Measurements from ENCODE around the gene DDX20. TPM values are rescaled to one million over a fixed set of nuclear protein-coding genes. Genes with fewer than 3 reads are reported as not detected.

DDX20 gene
- total RNA-seq, 1 experiment from 2014 or later = 22.2 TPM

DNA sequence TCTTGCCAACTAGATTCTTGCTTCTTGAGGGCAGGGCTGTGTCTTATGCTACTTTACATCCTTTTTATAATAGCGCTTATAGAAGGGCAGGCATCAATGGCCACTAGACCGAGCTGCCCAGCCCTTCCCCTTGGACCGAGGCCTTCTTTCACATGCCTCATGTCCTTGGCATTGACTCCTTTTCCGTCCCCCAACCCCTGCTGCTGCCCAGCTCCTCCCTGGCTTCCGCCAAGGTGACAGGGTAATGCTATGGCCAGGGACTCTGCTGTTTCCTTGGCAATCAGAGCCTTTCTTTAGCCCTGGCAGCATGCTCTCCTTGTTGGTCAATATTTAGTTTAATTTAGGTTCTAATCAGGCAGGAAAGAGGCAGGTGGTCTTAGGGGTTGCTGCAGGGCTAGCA, 48.2 kb downstream of the DDX20 start:
- Histone ChIP-seq H3K27me3 (ENCODE audit: low read length) (peaks cover 91% of the 10 kb centered on the region), H2AFZ (ENCODE audit: low read length) (no peak overlapping the region), H3K36me3 (ENCODE audit: low read depth, low read length) (no peaks in the 10 kb centered on the region), H3K9ac (ENCODE audit: low read length) (no peak overlapping the region), H3K79me2 (ENCODE audit: low read length) (no peaks in the 10 kb centered on the region), H3K4me3 (ENCODE audit: low read length) (no peak overlapping the region), H3F3A (ENCODE audit: low read length, unreplicated experiment) (no peaks in the 10 kb centered on the region), H3K4me2 (ENCODE audit: low read length) (no peak overlapping the region), H3K9me2 (replicated peaks; ENCODE audit: low read length) (no peaks in the 10 kb centered on the region), H3K27ac (ENCODE audit: low read length) (no peak overlapping the region), H3K4me1 (ENCODE audit: insufficient read depth, low read length) (no peaks in the 10 kb centered on the region), H4K20me1 (ENCODE audit: low read length) (no peaks in the 10 kb centered on the region), H3K9me3 (ENCODE audit: low read length) (no peaks in the 10 kb centered on the region)
- ChIA-PET POLR2A (ENCODE audit: unreplicated experiment) (no interaction called here), CTCF (no interaction called here)
- intact Hi-C loops (cut with micrococcal nuclease) = no loop called here
- DNase-seq (no peak), ATAC-seq (no peak)
- TF ChIP-seq, protein P1, sequence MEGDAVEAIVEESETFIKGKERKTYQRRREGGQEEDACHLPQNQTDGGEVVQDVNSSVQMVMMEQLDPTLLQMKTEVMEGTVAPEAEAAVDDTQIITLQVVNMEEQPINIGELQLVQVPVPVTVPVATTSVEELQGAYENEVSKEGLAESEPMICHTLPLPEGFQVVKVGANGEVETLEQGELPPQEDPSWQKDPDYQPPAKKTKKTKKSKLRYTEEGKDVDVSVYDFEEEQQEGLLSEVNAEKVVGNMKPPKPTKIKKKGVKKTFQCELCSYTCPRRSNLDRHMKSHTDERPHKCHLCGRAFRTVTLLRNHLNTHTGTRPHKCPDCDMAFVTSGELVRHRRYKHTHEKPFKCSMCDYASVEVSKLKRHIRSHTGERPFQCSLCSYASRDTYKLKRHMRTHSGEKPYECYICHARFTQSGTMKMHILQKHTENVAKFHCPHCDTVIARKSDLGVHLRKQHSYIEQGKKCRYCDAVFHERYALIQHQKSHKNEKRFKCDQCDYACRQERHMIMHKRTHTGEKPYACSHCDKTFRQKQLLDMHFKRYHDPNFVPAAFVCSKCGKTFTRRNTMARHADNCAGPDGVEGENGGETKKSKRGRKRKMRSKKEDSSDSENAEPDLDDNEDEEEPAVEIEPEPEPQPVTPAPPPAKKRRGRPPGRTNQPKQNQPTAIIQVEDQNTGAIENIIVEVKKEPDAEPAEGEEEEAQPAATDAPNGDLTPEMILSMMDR (conservative IDR thresholded peaks at IDR 0.05; ENCODE audit: low read depth, low read length) = no peak
- no peak for TF ChIP-seq EZH2 (IDR thresholded peaks at IDR 0.05; ENCODE audit: low read length, unreplicated experiment)
- no peak for TF ChIP-seq EZH2phosphoT487 (IDR thresholded peaks at IDR 0.05; ENCODE audit: borderline replicate concordance, low read length)
- BruUV-seq (replicated peaks) = no TSS peak

DNA sequence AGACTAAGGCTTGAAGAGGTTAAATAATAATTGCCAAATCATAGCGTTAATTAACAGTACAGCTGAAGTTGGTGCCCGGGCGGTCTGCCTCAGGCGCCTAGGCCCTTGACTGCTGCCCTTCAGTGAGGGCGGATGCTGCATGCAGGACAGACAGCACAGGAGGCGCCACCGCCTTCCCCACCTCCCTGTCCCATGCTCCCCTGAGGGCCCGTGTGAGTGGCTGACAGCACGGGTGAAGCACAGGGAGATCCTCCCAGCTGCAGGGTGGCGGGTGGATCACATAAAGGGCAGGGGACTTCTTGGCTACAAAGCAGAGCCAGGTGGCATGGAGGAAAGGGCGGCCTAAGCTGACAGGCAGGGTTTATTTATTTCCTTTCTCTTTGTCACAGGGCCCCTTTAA, 49.1 kb downstream of the DDX20 start:
- intact Hi-C loops (cut with micrococcal nuclease) = no loop called here
- ATAC-seq = no peak
- CTCF ChIA-PET = no interaction called here

DNA sequence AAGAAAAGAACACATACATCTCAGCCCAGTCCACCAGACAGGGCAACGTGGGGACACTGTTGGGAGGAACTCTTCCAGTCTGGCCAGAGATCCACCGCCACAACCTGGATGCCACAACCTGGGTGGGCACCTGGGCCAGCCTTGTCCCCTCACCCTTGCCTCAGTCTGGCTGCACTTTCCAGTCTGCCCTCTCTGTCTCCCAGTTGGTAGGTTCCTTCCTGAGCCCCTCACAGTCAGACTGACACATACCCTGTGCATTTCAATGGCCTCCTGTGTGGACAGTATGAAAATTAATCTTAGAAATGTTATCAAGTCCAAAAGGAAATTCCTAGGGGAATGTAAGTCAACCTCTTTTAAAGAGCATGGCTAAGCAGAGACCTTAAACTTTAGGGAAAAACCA, 49.5 kb downstream of the DDX20 start:
- ATAC-seq (no peak), DNase-seq (no peak)
- H3K36me3 ChIP-seq (ENCODE audit: low read depth, low read length) = no peaks in the 10 kb centered on the region
- H3K9me2 ChIP-seq (replicated peaks; ENCODE audit: low read length) = no peaks in the 10 kb centered on the region
- no peak overlapping the region for H3K9ac ChIP-seq (ENCODE audit: low read length)
- no TSS peak for BruUV-seq (replicated peaks)
- H3K4me3 ChIP-seq (ENCODE audit: low read length) = no peak overlapping the region
- H3K9me3 ChIP-seq (ENCODE audit: low read length) = no peaks in the 10 kb centered on the region
- ChIA-PET CTCF (no interaction called here), POLR2A (ENCODE audit: unreplicated experiment) (no interaction called here)
- H2AFZ ChIP-seq (ENCODE audit: low read length) = no peak overlapping the region
- H3K27ac ChIP-seq (ENCODE audit: low read length) = no peak overlapping the region
- TF ChIP-seq, protein P1 (conservative IDR thresholded peaks at IDR 0.05; ENCODE audit: low read depth, low read length) = no peak
- TF ChIP-seq EZH2 (IDR thresholded peaks at IDR 0.05; ENCODE audit: low read length, unreplicated experiment) (no peak), EZH2phosphoT487 (IDR thresholded peaks at IDR 0.05; ENCODE audit: borderline replicate concordance, low read length) (no peak)
- peaks cover 85% of the 10 kb centered on the region for H3K27me3 ChIP-seq (ENCODE audit: low read length)
- H3K79me2 ChIP-seq (ENCODE audit: low read length) = no peaks in the 10 kb centered on the region
- H3K4me2 ChIP-seq (ENCODE audit: low read length) = no peak overlapping the region
- H3F3A ChIP-seq (ENCODE audit: low read length, unreplicated experiment) = no peaks in the 10 kb centered on the region
- intact Hi-C loops (cut with micrococcal nuclease) = no loop called here
- no peaks in the 10 kb centered on the region for H3K4me1 ChIP-seq (ENCODE audit: insufficient read depth, low read length)
- H4K20me1 ChIP-seq (ENCODE audit: low read length) = no peaks in the 10 kb centered on the region

More for the DNA sequence above, 49.1 kb downstream of the DDX20 start:
- Histone ChIP-seq H2AFZ (ENCODE audit: low read length) (no peak overlapping the region), H3K9me2 (replicated peaks; ENCODE audit: low read length) (no peaks in the 10 kb centered on the region), H3F3A (ENCODE audit: low read length, unreplicated experiment) (no peaks in the 10 kb centered on the region), H3K79me2 (ENCODE audit: low read length) (no peaks in the 10 kb centered on the region), H3K4me2 (ENCODE audit: low read length) (no peak overlapping the region), H4K20me1 (ENCODE audit: low read length) (no peaks in the 10 kb centered on the region), H3K9ac (ENCODE audit: low read length) (no peak overlapping the region), H3K9me3 (ENCODE audit: low read length) (no peaks in the 10 kb centered on the region), H3K27ac (ENCODE audit: low read length) (no peak overlapping the region), H3K36me3 (ENCODE audit: low read depth, low read length) (no peaks in the 10 kb centered on the region), H3K4me3 (ENCODE audit: low read length) (no peak overlapping the region), H3K4me1 (ENCODE audit: insufficient read depth, low read length) (no peaks in the 10 kb centered on the region), H3K27me3 (ENCODE audit: low read length) (peaks cover 83% of the 10 kb centered on the region)
- POLR2A ChIA-PET (ENCODE audit: unreplicated experiment) = no interaction called here
- BruUV-seq (replicated peaks) = no TSS peak
- TF ChIP-seq EZH2 (IDR thresholded peaks at IDR 0.05; ENCODE audit: low read length, unreplicated experiment) (no peak), EZH2phosphoT487 (IDR thresholded peaks at IDR 0.05; ENCODE audit: borderline replicate concordance, low read length) (no peak)
- TF ChIP-seq, protein P1 (conservative IDR thresholded peaks at IDR 0.05; ENCODE audit: low read depth, low read length) = no peak
- no peak for DNase-seq

Measured in PC-3 (cell line).